HepG2 (cell line): ENCODE data around the gene ZNF132. TPM values are rescaled to one million over a fixed set of nuclear protein-coding genes. Genes with fewer than 3 reads are reported as not detected.

ENCODE experiments used
- AKAP8 ChIP-seq: sonication (generic); formaldehyde crosslinking; IDR thresholded peaks from 2 replicates; pipeline ENCODE4 v1.5.1; 2020; ENCODE audit warnings: mild to moderate bottlenecking, missing genetic modification reagents
- FOXO4 ChIP-seq: sonication (generic); formaldehyde crosslinking; conservative IDR thresholded peaks from 2 replicates; pipeline ENCODE4 v1.8.1; 2023; ENCODE audit warnings: missing genetic modification reagents
- HMGXB4 ChIP-seq, 2 experiments: sonication (generic) in 1 of 2; formaldehyde crosslinking in 1 of 2; IDR thresholded peaks; 2 replicates each; pipeline versions ENCODE4 v1.4.0 to v1.6.1; 2018 to 2020; ENCODE audit warnings: missing genetic modification reagents in 2 of 2, borderline replicate concordance in 1 of 2, low read depth in 1 of 2, mild to moderate bottlenecking in 1 of 2, missing biosample characterization in 1 of 2
- HOXA7 ChIP-seq: sonication (generic); formaldehyde crosslinking; IDR thresholded peaks from 2 replicates; pipeline ENCODE4 v1.8.1; 2022; ENCODE audit warnings: mild to moderate bottlenecking, missing genetic modification reagents, moderate library complexity
- MED8 ChIP-seq: sonication (generic); formaldehyde crosslinking; IDR thresholded peaks from 2 replicates; pipeline ENCODE4 v1.8.1; 2023; ENCODE audit warnings: mild to moderate bottlenecking, missing genetic modification reagents; ENCODE audit not compliant: insufficient replicate concordance
- MYNN ChIP-seq: sonication (generic); formaldehyde crosslinking; IDR thresholded peaks from 2 replicates; pipeline ENCODE4 v1.4.0; 2020; ENCODE audit warnings: mild to moderate bottlenecking, low read depth, missing genetic modification reagents
- RARG ChIP-seq: sonication (generic); formaldehyde crosslinking; IDR thresholded peaks from 2 replicates; pipeline ENCODE4 v1.4.0; 2020; ENCODE audit warnings: low read depth, mild to moderate bottlenecking, missing genetic modification reagents
- ZNF407 ChIP-seq: sonication (generic); formaldehyde crosslinking; IDR thresholded peaks from one replicate; pipeline ENCODE4 v1.5.1; 2020; ENCODE audit warnings: mild to moderate bottlenecking, missing genetic modification reagents; ENCODE audit errors: not compliant biosample characterization
- polyA plus RNA-seq, 8 experiments: library from polyadenylated mRNA; depleted of rRNA in 3 of 8; stranded (reverse) in 7 of 8; unstranded in 1 of 8; fragments of >200 nt; fragmentation: Illumina TruSeq in 4 of 8; extraction: Trizol in 4 of 8; gene quantifications; 2 replicates each; pipeline versions ENCODE4 v1.2.1 to v1.2.3, GENCODE V29; 2011 to 2016; ENCODE audit warnings: low read depth in 4 of 8, missing spikeins in 1 of 8, mixed read lengths in 1 of 8; ENCODE audit not compliant: insufficient read depth in 1 of 8
- total RNA-seq, 5 experiments: library from RNA; depleted of rRNA; stranded (reverse); fragments of >200 nt; fragmentation: Illumina TruSeq; extraction: Trizol; gene quantifications; 2 replicates each; pipeline ENCODE4 v1.2.3, GENCODE V29; 2016; ENCODE audit warnings: low read depth in 1 of 5
- TF ChIP-seq, protein P1 (sequence below): sonication (generic); formaldehyde crosslinking; IDR thresholded peaks from 2 replicates; pipeline ENCODE4 v1.4.0; 2020; ENCODE audit warnings: missing genetic modification reagents; ENCODE audit errors: not compliant biosample characterization
- TF ChIP-seq, protein P2 (sequence below): sonication (generic); formaldehyde crosslinking; IDR thresholded peaks from 2 replicates; pipeline ENCODE4 v1.5.1; 2020; ENCODE audit warnings: mild to moderate bottlenecking, moderate library complexity, missing genetic modification reagents
- TF ChIP-seq, protein P3 (sequence below): sonication (generic); formaldehyde crosslinking; IDR thresholded peaks from 2 replicates; pipeline ENCODE4 v1.4.0; 2020; ENCODE audit warnings: missing genetic modification reagents

ZNF132 gene
- total and polyA plus RNA-seq, 2 of the 13 experiments (the other 11 are each of a cell fraction or from before 2014, with no cell fraction given) = not detected

GRCh38 chr19:58386576-58387337 lies 53.2 kb downstream of the ZNF132 start, which contains the start of gene RPS5 (continued):
- peak; percentile 87 for TF ChIP-seq ZNF407 (CRISPR knock-in tag)
- TF ChIP-seq MED8 = peak; percentile 86
- TF ChIP-seq, protein P1, sequence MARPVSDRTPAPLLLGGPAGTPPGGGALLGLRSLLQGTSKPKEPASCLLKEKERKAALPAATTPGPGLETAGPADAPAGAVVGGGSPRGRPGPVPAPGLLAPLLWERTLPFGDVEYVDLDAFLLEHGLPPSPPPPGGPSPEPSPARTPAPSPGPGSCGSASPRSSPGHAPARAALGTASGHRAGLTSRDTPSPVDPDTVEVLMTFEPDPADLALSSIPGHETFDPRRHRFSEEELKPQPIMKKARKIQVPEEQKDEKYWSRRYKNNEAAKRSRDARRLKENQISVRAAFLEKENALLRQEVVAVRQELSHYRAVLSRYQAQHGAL = no peak
- TF ChIP-seq, protein P2, sequence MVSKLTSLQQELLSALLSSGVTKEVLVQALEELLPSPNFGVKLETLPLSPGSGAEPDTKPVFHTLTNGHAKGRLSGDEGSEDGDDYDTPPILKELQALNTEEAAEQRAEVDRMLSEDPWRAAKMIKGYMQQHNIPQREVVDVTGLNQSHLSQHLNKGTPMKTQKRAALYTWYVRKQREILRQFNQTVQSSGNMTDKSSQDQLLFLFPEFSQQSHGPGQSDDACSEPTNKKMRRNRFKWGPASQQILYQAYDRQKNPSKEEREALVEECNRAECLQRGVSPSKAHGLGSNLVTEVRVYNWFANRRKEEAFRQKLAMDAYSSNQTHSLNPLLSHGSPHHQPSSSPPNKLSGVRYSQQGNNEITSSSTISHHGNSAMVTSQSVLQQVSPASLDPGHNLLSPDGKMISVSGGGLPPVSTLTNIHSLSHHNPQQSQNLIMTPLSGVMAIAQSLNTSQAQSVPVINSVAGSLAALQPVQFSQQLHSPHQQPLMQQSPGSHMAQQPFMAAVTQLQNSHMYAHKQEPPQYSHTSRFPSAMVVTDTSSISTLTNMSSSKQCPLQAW = peak; percentile 37; the same call in 1 of the 2 replicates
- TF ChIP-seq MYNN = 0 out of 2 replicates have a peak, but pooled peaks have one; percentile 57
- no peak for TF ChIP-seq FOXO4 (CRISPR knock-in tag)
- peak; percentile 7 to 93; a peak in 2 of 4 replicates for TF ChIP-seq HMGXB4 (CRISPR knock-in tag; IDR thresholded peaks at IDR 0.05; ENCODE audit: borderline replicate concordance in 1 of 2, low read depth in 1 of 2)
- TF ChIP-seq, protein P3, sequence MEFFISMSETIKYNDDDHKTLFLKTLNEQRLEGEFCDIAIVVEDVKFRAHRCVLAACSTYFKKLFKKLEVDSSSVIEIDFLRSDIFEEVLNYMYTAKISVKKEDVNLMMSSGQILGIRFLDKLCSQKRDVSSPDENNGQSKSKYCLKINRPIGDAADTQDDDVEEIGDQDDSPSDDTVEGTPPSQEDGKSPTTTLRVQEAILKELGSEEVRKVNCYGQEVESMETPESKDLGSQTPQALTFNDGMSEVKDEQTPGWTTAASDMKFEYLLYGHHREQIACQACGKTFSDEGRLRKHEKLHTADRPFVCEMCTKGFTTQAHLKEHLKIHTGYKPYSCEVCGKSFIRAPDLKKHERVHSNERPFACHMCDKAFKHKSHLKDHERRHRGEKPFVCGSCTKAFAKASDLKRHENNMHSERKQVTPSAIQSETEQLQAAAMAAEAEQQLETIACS (CRISPR knock-in tag) = 0 out of 2 replicates have a peak, but pooled peaks have one; percentile 5
- TF ChIP-seq AKAP8 (CRISPR knock-in tag) = peak; percentile 81
- TF ChIP-seq RARG (CRISPR knock-in tag) = peak; percentile 79; the same call in 1 of the 2 replicates
- TF ChIP-seq HOXA7 (CRISPR knock-in tag) = no peak
